HL-60 (cell line): ENCODE measurements around the gene RBPJL.

Source experiments
- DNase-seq, 2 experiments: peaks; one replicate each; pipeline ENCODE4 v3.0.0-alpha.2; 2010 to 2020; ENCODE audit warnings: low read depth in 1 of 2, low spot score in 1 of 2
- H3K27ac ChIP-seq: fragments of 250-450 bp; sonication (Bioruptor Pico); replicated peaks from 2 replicates; pipeline ENCODE4 v1.5.1; 2020; ENCODE audit warnings: mild to moderate bottlenecking, moderate library complexity
- H3K27me3 ChIP-seq: fragments of 250-450 bp; sonication (Bioruptor Pico); 2 replicates; pipeline ENCODE4 v1.5.1; 2021; ENCODE audit warnings: mild to moderate bottlenecking, moderate library complexity; ENCODE audit not compliant: insufficient read depth, poor library complexity, severe bottlenecking
- H3K4me3 ChIP-seq: replicated peaks from 2 replicates; pipeline ENCODE4 v1.5.1; 2011; ENCODE audit warnings: mild to moderate bottlenecking, control low read depth, low read length; ENCODE audit not compliant: insufficient read depth
- CTCF ChIP-seq: IDR thresholded peaks from one replicate; pipeline ENCODE4 v1.5.1; 2011; ENCODE audit warnings: low read length, control low read depth, inconsistent platforms; ENCODE audit not compliant: insufficient read depth
- GABPA ChIP-seq: IDR thresholded peaks from 2 replicates; pipeline ENCODE4 v1.6.1; 2012; ENCODE audit warnings: low read depth
- POLR2AphosphoS5 ChIP-seq: IDR thresholded peaks from 2 replicates; pipeline ENCODE4 v1.6.1; 2012; ENCODE audit warnings: low read depth
- REST ChIP-seq: IDR thresholded peaks from 2 replicates; pipeline ENCODE4 v1.6.1; 2012; ENCODE audit warnings: low read depth; ENCODE audit not compliant: insufficient replicate concordance
- SPI1 ChIP-seq: IDR thresholded peaks from 2 replicates; pipeline ENCODE4 v1.6.1; 2012; ENCODE audit warnings: low read depth, mild to moderate bottlenecking, borderline replicate concordance

Gene RBPJL

GRCh38 chr20:45279992-45280391 lies 26.6 kb upstream of the RBPJL start:
- Histone ChIP-seq H3K4me3 (no peak overlapping the region), H3K27ac (no peak overlapping the region), H3K27me3 (no peaks in the 10 kb centered on the region)
- no peak for DNase-seq
- TF ChIP-seq REST (no peak), SPI1 (no peak), POLR2AphosphoS5 (no peak), CTCF (no peak), GABPA (no peak)

GRCh38 chr20:45282700-45283550 lies 23.7 kb upstream of the RBPJL start:
- TF ChIP-seq REST = no peak
- TF ChIP-seq CTCF = no peak
- TF ChIP-seq POLR2AphosphoS5 = no peak
- no peak for TF ChIP-seq GABPA
- TF ChIP-seq SPI1 = no peak
- Histone ChIP-seq H3K27me3 (no peaks in the 10 kb centered on the region), H3K27ac (no peak overlapping the region), H3K4me3 (no peak overlapping the region)
- no peak for DNase-seq

- no peak overlapping the region for H3K27ac ChIP-seq
- DNase-seq = no peak
- TF ChIP-seq SPI1 (no peak), POLR2AphosphoS5 (no peak), GABPA (no peak), REST (no peak), CTCF (no peak)
- H3K4me3 ChIP-seq = no peak overlapping the region
- H3K27me3 ChIP-seq = no peaks in the 10 kb centered on the region
Measured at GRCh38 chr20:45283551-45284057, 23.0 kb upstream of the RBPJL start.
